Activated naive CD4-positive, alpha-beta T cell treated with anti-CD3 and anti-CD28 coated beads, Interleukin-2, amount 10 ng/mL, durations not matched to agents 7 days and 5 days (primary cell): ENCODE data around the gene NBR1.
"Not testable (repeated sequence)": the region's sequence is repeated elsewhere in the genome, so short reads cannot be mapped to it uniquely, and the experiment has no call there.

Experiments used
- CTCF ChIA-PET: fragments of 350-600 bp; sonication (Branson Sonifier 250); formaldehyde crosslinking; loops from one replicate; lab custom pipeline; 2021; ENCODE audit warnings: antibody characterized with exemption; lab: Charles Lee
- DNase-seq: peaks from one replicate; pipeline ENCODE4 v3.0.0-alpha.2; 2020
- H3K27ac Mint-ChIP-seq: one replicate; pipeline ENCODE4 v1.8.0; 2021; ENCODE audit warnings: mild to moderate bottlenecking, moderate library complexity, mixed read lengths
- H3K27me3 Mint-ChIP-seq: one replicate; pipeline ENCODE4 v1.8.0; 2021; ENCODE audit warnings: mild to moderate bottlenecking, mixed read lengths
- H3K36me3 Mint-ChIP-seq: one replicate; pipeline ENCODE4 v1.8.0; 2021; ENCODE audit warnings: mixed read lengths
- H3K4me1 Mint-ChIP-seq: one replicate; pipeline ENCODE4 v1.8.0; 2021; ENCODE audit warnings: mixed read lengths
- H3K4me3 Mint-ChIP-seq: one replicate; pipeline ENCODE4 v1.8.0; 2021; ENCODE audit warnings: mild to moderate bottlenecking, moderate library complexity, mixed read lengths
- H3K9me3 Mint-ChIP-seq: one replicate; pipeline ENCODE4 v1.8.0; 2021; ENCODE audit warnings: mixed read lengths

NBR1 gene

GRCh38 chr17:43175213-43176118 lies 4.5 kb downstream of the NBR1 start:
- Mint-ChIP-seq H3K36me3 (peaks cover 41% of the 10 kb centered on the region), H3K4me3 (no peak overlapping the region), H3K9me3 (no peaks in the 10 kb centered on the region), H3K27me3 (no peaks in the 10 kb centered on the region), H3K27ac (peak overlapping the region; percentile 78), H3K4me1 (peaks cover 41% of the 10 kb centered on the region)
- CTCF ChIA-PET: no interaction called here
- DNase-seq: no peak

GRCh38 chr17:43176119-43176570 lies 5.1 kb downstream of the NBR1 start:
- H3K9me3 Mint-ChIP-seq: no peaks in the 10 kb centered on the region
- no peaks in the 10 kb centered on the region for H3K27me3 Mint-ChIP-seq
- H3K4me1 Mint-ChIP-seq: peaks cover 41% of the 10 kb centered on the region
- H3K36me3 Mint-ChIP-seq: peaks cover 41% of the 10 kb centered on the region
- CTCF ChIA-PET: no interaction called here
- peak overlapping the region; percentile 10 for H3K4me3 Mint-ChIP-seq
- H3K27ac Mint-ChIP-seq: peak overlapping the region; percentile 78
- DNase-seq: no peak

GRCh38 chr17:43183921-43184320 lies 12.9 kb downstream of the NBR1 start:
- CTCF ChIA-PET: no interaction called here

GRCh38 chr17:43186656-43187055 lies 15.6 kb downstream of the NBR1 start:
- H3K27me3 Mint-ChIP-seq, H3K27ac Mint-ChIP-seq, H3K4me3 Mint-ChIP-seq, CTCF ChIA-PET, H3K9me3 Mint-ChIP-seq, H3K4me1 Mint-ChIP-seq, DNase-seq: not testable (repeated sequence)
- H3K36me3 Mint-ChIP-seq: peaks cover 45% of the 10 kb centered on the region

More at GRCh38 chr17:43183921-43184320, 12.9 kb downstream of the NBR1 start:
- Mint-ChIP-seq H3K36me3 (peaks cover 28% of the 10 kb centered on the region), H3K27ac (no peak overlapping the region), H3K9me3 (no peaks in the 10 kb centered on the region), H3K4me3 (no peak overlapping the region), H3K4me1 (no peaks in the 10 kb centered on the region), H3K27me3 (no peaks in the 10 kb centered on the region)
- DNase-seq: no peak

GRCh38 chr17:43193251-43193650 lies 22.2 kb downstream of the NBR1 start:
- no peak for DNase-seq
- no peaks in the 10 kb centered on the region for H3K9me3 Mint-ChIP-seq
- no peaks in the 10 kb centered on the region for H3K4me1 Mint-ChIP-seq
- H3K27me3 Mint-ChIP-seq: no peaks in the 10 kb centered on the region
- CTCF ChIA-PET: no interaction called here
- no peak overlapping the region for H3K4me3 Mint-ChIP-seq
- H3K27ac Mint-ChIP-seq: no peak overlapping the region
- H3K36me3 Mint-ChIP-seq: peaks cover 65% of the 10 kb centered on the region

- no peak overlapping the region for H3K27ac Mint-ChIP-seq
- H3K36me3 Mint-ChIP-seq: peaks cover 59% of the 10 kb centered on the region
- DNase-seq: no peak
- no peak overlapping the region for H3K4me3 Mint-ChIP-seq
- CTCF ChIA-PET: interaction anchor here (0.6 kb wide), 1 partner anchor 152 kb away, joined by 3 read pairs; no protein-coding TSS in a partner anchor
- no peaks in the 10 kb centered on the region for H3K4me1 Mint-ChIP-seq
- no peaks in the 10 kb centered on the region for H3K9me3 Mint-ChIP-seq
- H3K27me3 Mint-ChIP-seq: no peaks in the 10 kb centered on the region
These were observed 28.6 kb downstream of the NBR1 start for GRCh38 chr17:43199633-43200032.

- Mint-ChIP-seq H3K4me3 (no peak overlapping the region), H3K27me3 (no peaks in the 10 kb centered on the region), H3K9me3 (no peaks in the 10 kb centered on the region), H3K27ac (no peak overlapping the region), H3K4me1 (no peaks in the 10 kb centered on the region), H3K36me3 (peaks cover 58% of the 10 kb centered on the region)
- CTCF ChIA-PET: interaction anchor here (0.6 kb wide), 1 partner anchor 152 kb away, joined by 3 read pairs; no protein-coding TSS in a partner anchor
- DNase-seq: no peak
These were observed 29.1 kb downstream of the NBR1 start for GRCh38 chr17:43200127-43200526.

- H3K9me3 Mint-ChIP-seq, CTCF ChIA-PET, H3K4me1 Mint-ChIP-seq, H3K27ac Mint-ChIP-seq, H3K27me3 Mint-ChIP-seq, H3K4me3 Mint-ChIP-seq, DNase-seq: not testable (repeated sequence)
- peaks cover 51% of the 10 kb centered on the region for H3K36me3 Mint-ChIP-seq
These were observed 32.0 kb downstream of the NBR1 start for GRCh38 chr17:43203013-43203412.

GRCh38 chr17:43210576-43210975 lies 39.6 kb downstream of the NBR1 start:
- H3K4me1 Mint-ChIP-seq: peaks cover 35% of the 10 kb centered on the region

GRCh38 chr17:43211123-43211479 lies 40.1 kb downstream of the NBR1 start:
- no peaks in the 10 kb centered on the region for H3K9me3 Mint-ChIP-seq
- H3K27me3 Mint-ChIP-seq: no peaks in the 10 kb centered on the region
- CTCF ChIA-PET: interaction anchor here (1.0 kb wide), 1 partner anchor 104 kb away, joined by 3 read pairs; no protein-coding TSS in a partner anchor
- H3K27ac Mint-ChIP-seq: peak overlapping the region; percentile 92
- peak overlapping the region; percentile 98 for H3K4me3 Mint-ChIP-seq
- H3K36me3 Mint-ChIP-seq: peaks cover 45% of the 10 kb centered on the region
- H3K4me1 Mint-ChIP-seq: peaks cover 35% of the 10 kb centered on the region
- DNase-seq: no peak

More at GRCh38 chr17:43210576-43210975, 39.6 kb downstream of the NBR1 start:
- Mint-ChIP-seq H3K36me3 (peaks cover 41% of the 10 kb centered on the region), H3K27me3 (no peaks in the 10 kb centered on the region), H3K27ac (peak overlapping the region; percentile 92), H3K9me3 (no peaks in the 10 kb centered on the region), H3K4me3 (peak overlapping the region; percentile 98)
- DNase-seq: no peak
- CTCF ChIA-PET: no interaction called here

GRCh38 chr17:43211480-43212402 lies 40.7 kb downstream of the NBR1 start, which contains the start of gene TMEM106A:
Gene TMEM106A (plus strand): TSS chr17:43211875. CDS start chr17:43213042, 1,167 bp downstream.
- Mint-ChIP-seq H3K4me1 (peaks cover 39% of the 10 kb centered on the region), H3K9me3 (no peaks in the 10 kb centered on the region), H3K4me3 (peak within 1 kb of the TSS; percentile 98), H3K27ac (peak within 1 kb of the TSS; percentile 92), H3K27me3 (no peaks in the 10 kb centered on the region), H3K36me3 (peaks cover 48% of the 10 kb centered on the region)
- DNase-seq: peak; percentile 83
- CTCF ChIA-PET: interaction anchor here (0.7 to 1.8 kb wide), 4 partner anchors 59 to 151 kb away, joined by 3 to 7 read pairs (median 4); no protein-coding TSS in a partner anchor

- peak overlapping the region; percentile 92 for H3K27ac Mint-ChIP-seq
- CTCF ChIA-PET: interaction anchor here (0.7 to 1.8 kb wide), 5 partner anchors 41 to 152 kb away, joined by 3 to 7 read pairs (median 4); no protein-coding TSS in a partner anchor
These were observed 41.9 kb downstream of the NBR1 start for GRCh38 chr17:43212641-43213490.

GRCh38 chr17:43213545-43213944 lies 42.5 kb downstream of the NBR1 start:
- Mint-ChIP-seq H3K9me3 (no peaks in the 10 kb centered on the region), H3K4me3 (peak overlapping the region; percentile 98), H3K36me3 (peaks cover 36% of the 10 kb centered on the region), H3K4me1 (peaks cover 53% of the 10 kb centered on the region), H3K27me3 (no peaks in the 10 kb centered on the region), H3K27ac (peak overlapping the region; percentile 92)
- DNase-seq: no peak
- CTCF ChIA-PET: interaction anchor here (0.8 to 1.7 kb wide), 3 partner anchors 9 to 110 kb away, joined by 3 to 4 read pairs (median 3); no protein-coding TSS in a partner anchor

More at GRCh38 chr17:43212641-43213490, 41.9 kb downstream of the NBR1 start:
- Mint-ChIP-seq H3K27me3 (no peaks in the 10 kb centered on the region), H3K36me3 (peaks cover 43% of the 10 kb centered on the region), H3K4me3 (peak overlapping the region; percentile 98), H3K4me1 (peaks cover 48% of the 10 kb centered on the region), H3K9me3 (no peaks in the 10 kb centered on the region)
- DNase-seq: peak; percentile 25
